GM23248 (cell line): ENCODE measurements around the gene MYRFL. TPM values are rescaled to one million over a fixed set of nuclear protein-coding genes. Genes with fewer than 3 reads are reported as not detected.
A peak's percentile ranks its signal among the peaks of the same experiment; 100 is the strongest.
"Not testable (repeated sequence)": the region's sequence is repeated elsewhere in the genome, so short reads cannot be mapped to it uniquely, and the experiment has no call there.

Experiments used
- DNase-seq: peaks from one replicate; pipeline ENCODE4 v3.0.0-alpha.2; 2015
- H2AFZ ChIP-seq: fragments of 200-600 bp; sonication (generic); 2 replicates; pipeline ENCODE4 v1.6.1; 2016; ENCODE audit warnings: antibody characterized with exemption
- H3F3A ChIP-seq: fragments of 200-600 bp; sonication (generic); 2 replicates; pipeline ENCODE4 v1.6.1; 2016; ENCODE audit warnings: mild to moderate bottlenecking, antibody characterized with exemption, mixed run types; ENCODE audit not compliant: insufficient read depth
- H3K27ac ChIP-seq: fragments of 200-600 bp; sonication (generic); 2 replicates; pipeline ENCODE4 v1.5.1; 2016; ENCODE audit warnings: mild to moderate bottlenecking
- H3K27me3 ChIP-seq: fragments of 200-600 bp; sonication (generic); replicated peaks from 2 replicates; pipeline ENCODE4 v1.6.1; 2016; ENCODE audit warnings: mild to moderate bottlenecking; ENCODE audit not compliant: insufficient read depth
- H3K36me3 ChIP-seq: fragments of 200-600 bp; sonication (generic); 2 replicates; pipeline ENCODE4 v1.6.1; 2016; ENCODE audit warnings: low read depth, mild to moderate bottlenecking
- H3K4me1 ChIP-seq: fragments of 200-600 bp; sonication (generic); 2 replicates; pipeline ENCODE4 v1.6.1; 2016; ENCODE audit warnings: mild to moderate bottlenecking; ENCODE audit not compliant: insufficient read depth
- H3K4me2 ChIP-seq: fragments of 200-600 bp; sonication (generic); one replicate; pipeline ENCODE4 v1.6.1; 2016; ENCODE audit warnings: mild to moderate bottlenecking; ENCODE audit not compliant: unreplicated experiment
- H3K4me3 ChIP-seq: fragments of 200-600 bp; sonication (generic); 2 replicates; pipeline ENCODE4 v1.5.1; 2016; ENCODE audit warnings: mild to moderate bottlenecking
- H3K79me2 ChIP-seq: fragments of 200-600 bp; sonication (generic); 2 replicates; pipeline ENCODE4 v1.6.1; 2016; ENCODE audit warnings: mild to moderate bottlenecking; ENCODE audit not compliant: insufficient read depth
- H3K9ac ChIP-seq: fragments of 200-600 bp; sonication (generic); 2 replicates; pipeline ENCODE4 v1.6.1; 2016; ENCODE audit warnings: mild to moderate bottlenecking
- H3K9me2 ChIP-seq: fragments of 200-600 bp; sonication (generic); 2 replicates; pipeline ENCODE4 v1.6.1; 2016; ENCODE audit warnings: mixed run types, mild to moderate bottlenecking, moderate library complexity; ENCODE audit not compliant: insufficient read depth
- H3K9me3 ChIP-seq: fragments of 200-600 bp; sonication (generic); one replicate; pipeline ENCODE4 v1.6.1; 2017; ENCODE audit warnings: low read depth
- H4K20me1 ChIP-seq: fragments of 200-600 bp; sonication (generic); 2 replicates; pipeline ENCODE4 v1.6.0; 2016; ENCODE audit not compliant: insufficient read depth
- EZH2 ChIP-seq: fragments of 200-600 bp; sonication (generic); IDR thresholded peaks from 2 replicates; pipeline ENCODE4 v1.6.1; 2018; ENCODE audit warnings: antibody characterized with exemption, mild to moderate bottlenecking; ENCODE audit not compliant: insufficient read depth, poor library complexity, severe bottlenecking
- EZH2phosphoT487 ChIP-seq: fragments of 200-600 bp; sonication (generic); IDR thresholded peaks from 2 replicates; pipeline ENCODE4 v1.6.1; 2018; ENCODE audit warnings: antibody characterized with exemption, moderate library complexity, mild to moderate bottlenecking, low read depth; ENCODE audit not compliant: insufficient read depth
- whole genome bisulfite sequencing, 2 experiments: methylation state at CpG; one replicate each; pipeline ENCODE4 v1.1.6; 2015 to 2017; ENCODE audit warnings: low lambda C conversion rate in 2 of 2, low coverage in 1 of 2; ENCODE audit errors: missing lambda C conversion rate in 2 of 2; 5-methylcytosine and 5-hydroxymethylcytosine counted together
- in situ Hi-C: fragments of 300-500 bp; cut with MboI; formaldehyde crosslinking; loops from 2 replicates; pipeline ENCODE4 v1.15.0; 2020
- polyA plus RNA-seq: library from polyadenylated mRNA; unstranded; fragments of >200 nt; fragmentation: Nextera tagmentation; extraction: Ambion mirVana; gene quantifications from 2 replicates; pipeline ENCODE4 v1.2.1, GENCODE V29; 2016
- total RNA-seq: library from RNA; depleted of rRNA; stranded (reverse); fragments of >200 nt; shearing (Covaris generic); gene quantifications from 2 replicates; pipeline ENCODE4 v1.2.3, GENCODE V29; 2014

Gene MYRFL
- total and polyA plus RNA-seq, 2 experiments from 2014 or later = not detected

DNA sequence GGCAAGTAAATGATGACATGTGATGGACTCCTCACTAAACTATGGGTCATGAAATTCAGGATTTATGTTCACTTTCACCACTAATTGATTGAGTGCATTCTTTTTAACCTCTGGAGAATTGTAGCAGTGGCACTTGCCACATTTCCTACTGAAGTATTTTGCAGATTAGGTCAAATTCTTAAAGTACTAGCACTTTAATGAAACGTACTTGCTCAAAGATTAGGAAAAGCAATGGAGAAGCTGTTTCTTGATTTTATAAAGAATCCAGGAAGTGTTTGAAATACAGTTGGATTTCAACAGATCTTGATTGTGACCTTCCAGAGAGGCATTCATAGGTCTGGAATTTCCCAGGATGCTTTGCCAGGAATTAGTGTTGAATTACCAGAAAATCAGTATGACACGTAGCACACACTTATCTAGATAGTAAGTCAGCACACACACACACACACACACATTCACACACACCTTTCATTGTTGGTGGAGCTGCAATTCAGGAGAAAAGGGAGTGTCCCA, 162.6 kb downstream of the MYRFL start:
- Histone ChIP-seq H3K9ac (peak overlapping the region; percentile 64), H3K27me3 (no peaks in the 10 kb centered on the region), H3K36me3 (no peaks in the 10 kb centered on the region), H3K4me3 (peak overlapping the region; percentile 34), H2AFZ (peak overlapping the region; percentile 80), H4K20me1 (no peaks in the 10 kb centered on the region), H3K9me2 (no peaks in the 10 kb centered on the region), H3K27ac (peak overlapping the region; percentile 88), H3K79me2 (no peaks in the 10 kb centered on the region), H3K9me3 (no peaks in the 10 kb centered on the region), H3F3A (peaks cover 26% of the 10 kb centered on the region), H3K4me2 (peak overlapping the region; percentile 61), H3K4me1 (peaks cover 25% of the 10 kb centered on the region)
- in situ Hi-C loops = no loop called here
- TF ChIP-seq EZH2phosphoT487 = 0 out of 2 replicates have a peak, but pooled peaks have one; percentile 59
- no peak for TF ChIP-seq EZH2
- WGBS, 2 experiments = 0 to 3% methylated on average over 2 of the region's 2 CpGs
- peak; percentile 92 for DNase-seq

DNA sequence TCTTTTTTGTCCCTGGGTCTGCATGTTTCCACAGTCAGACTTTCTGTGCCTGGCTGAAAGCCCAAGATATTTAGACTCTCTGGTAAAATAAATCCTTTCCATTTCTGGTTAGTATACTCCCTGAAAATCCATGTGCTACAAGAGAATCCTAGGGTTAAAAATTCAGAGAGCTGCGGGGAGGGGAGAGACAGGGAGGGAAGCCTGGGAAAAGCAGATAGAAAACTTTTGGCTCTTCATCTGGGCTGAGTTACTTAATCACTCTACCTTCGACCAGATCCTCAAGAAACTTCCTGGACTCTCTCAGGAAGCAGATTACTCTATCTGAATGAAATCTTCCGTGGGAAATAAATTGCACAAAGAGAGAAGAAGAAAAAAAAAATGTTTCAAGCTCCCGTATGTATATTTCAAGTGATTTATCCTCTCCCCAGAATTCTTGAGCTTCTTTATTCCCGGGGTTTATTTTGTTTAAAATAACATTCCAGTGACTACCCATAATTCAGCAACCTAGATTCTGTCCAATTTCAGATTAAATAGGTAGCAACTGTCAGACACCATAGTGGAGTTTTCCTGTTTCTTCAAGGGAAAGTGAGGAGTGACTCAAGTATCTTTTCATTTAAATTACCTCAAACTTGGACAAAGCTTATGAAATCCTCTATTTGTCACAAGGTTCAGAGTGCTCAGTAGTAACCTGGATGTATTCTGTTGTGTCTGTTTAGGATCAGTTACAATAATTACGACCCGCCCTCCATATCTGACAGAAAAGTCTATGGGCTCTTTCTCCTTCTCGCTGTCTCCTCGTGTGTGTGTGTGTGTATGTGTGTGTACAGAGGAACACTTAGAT, 163.7 kb downstream of the MYRFL start:
- Histone ChIP-seq H3K9me3 (no peaks in the 10 kb centered on the region), H3K4me3 (peak overlapping the region; percentile 34), H3K27ac (peak overlapping the region; percentile 88), H3K9ac (peak overlapping the region; percentile 64), H3K4me1 (peaks cover 25% of the 10 kb centered on the region), H3K27me3 (no peaks in the 10 kb centered on the region), H3F3A (peaks cover 26% of the 10 kb centered on the region), H3K36me3 (no peaks in the 10 kb centered on the region), H3K4me2 (peak overlapping the region; percentile 61), H3K79me2 (no peaks in the 10 kb centered on the region), H4K20me1 (no peaks in the 10 kb centered on the region), H3K9me2 (no peaks in the 10 kb centered on the region), H2AFZ (peak overlapping the region; percentile 80)
- DNase-seq = peak; percentile 66
- in situ Hi-C loops = no loop called here
- TF ChIP-seq EZH2phosphoT487 (no peak), EZH2 (no peak)
- WGBS, 2 experiments = 43 to 48% methylated on average over 8 to 9 of the region's 9 CpGs

DNA sequence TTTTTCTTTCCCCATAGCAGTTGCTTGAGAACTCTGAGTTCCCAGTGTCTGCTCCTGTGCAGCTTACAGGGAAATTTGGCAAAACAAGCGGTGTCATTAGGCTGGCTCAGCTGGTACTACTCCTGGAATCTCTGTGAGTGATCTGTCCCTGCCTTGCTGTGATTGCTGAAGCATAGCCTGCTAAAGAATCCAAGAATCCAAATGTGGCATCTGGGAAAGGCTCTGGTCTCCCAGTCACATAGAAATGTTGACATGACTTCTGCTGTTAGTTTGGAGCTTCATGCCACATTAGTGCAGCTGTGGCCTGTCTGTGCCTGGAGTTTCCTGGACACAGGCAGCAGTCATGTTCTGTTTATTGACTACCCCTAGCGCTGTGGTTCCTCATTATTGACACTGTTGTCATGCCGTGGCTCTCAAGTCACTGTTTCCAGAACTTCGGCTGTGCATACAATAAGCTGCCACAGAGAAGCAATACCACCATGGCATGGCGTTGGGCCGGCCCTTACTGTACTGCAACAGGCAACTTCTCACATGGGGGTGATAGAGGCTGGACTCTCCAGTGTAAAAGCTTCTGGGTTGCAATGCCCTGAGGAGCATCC, 166.8 kb downstream of the MYRFL start:
- no peaks in the 10 kb centered on the region for H3K79me2 ChIP-seq
- H3K9me2 ChIP-seq = no peaks in the 10 kb centered on the region
- H2AFZ ChIP-seq = no peak overlapping the region
- H3K27me3 ChIP-seq = no peaks in the 10 kb centered on the region
- H3K9me3 ChIP-seq = no peaks in the 10 kb centered on the region
- H3K9ac ChIP-seq = no peak overlapping the region
- H3K4me2 ChIP-seq = no peak overlapping the region
- no peak for TF ChIP-seq EZH2phosphoT487
- no peak for TF ChIP-seq EZH2
- H3K36me3 ChIP-seq = no peaks in the 10 kb centered on the region
- H3K4me1 ChIP-seq = peaks cover 25% of the 10 kb centered on the region
- H3F3A ChIP-seq = peaks cover 26% of the 10 kb centered on the region
- WGBS, 2 experiments = 42 to 45% methylated on average over 6 of the region's 6 CpGs
- no peak for DNase-seq
- H4K20me1 ChIP-seq = no peaks in the 10 kb centered on the region
- in situ Hi-C loops = no loop called here
- H3K4me3 ChIP-seq = no peak overlapping the region
- H3K27ac ChIP-seq = no peak overlapping the region

DNA sequence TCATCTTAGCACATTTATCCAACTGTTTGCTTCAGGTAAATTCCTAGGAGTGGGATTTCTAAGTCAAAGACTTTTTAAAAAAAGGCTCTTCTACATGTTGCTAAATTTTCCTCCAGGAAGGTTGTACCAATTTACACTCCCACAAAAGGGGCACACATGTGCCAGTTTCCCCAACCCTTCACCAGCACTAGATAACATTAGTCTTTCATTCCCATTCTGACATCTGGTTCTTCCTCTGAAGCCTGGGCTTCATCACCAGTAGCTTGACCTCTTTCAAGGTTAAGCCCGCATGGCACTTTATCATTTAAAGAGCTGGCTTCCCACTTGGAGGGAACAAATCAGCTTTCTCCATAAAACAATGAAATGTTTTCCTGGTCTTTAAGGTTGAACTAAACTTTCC, 168.4 kb downstream of the MYRFL start:
- H3K9ac ChIP-seq = no peak overlapping the region
- no peaks in the 10 kb centered on the region for H3K79me2 ChIP-seq
- in situ Hi-C loops = no loop called here
- WGBS, 2 experiments = 96 to 97% methylated on average over 1 of the region's 1 CpG
- no peaks in the 10 kb centered on the region for H3K27me3 ChIP-seq
- H3K4me1 ChIP-seq = peaks cover 10% of the 10 kb centered on the region
- H3K9me3 ChIP-seq = no peaks in the 10 kb centered on the region
- no peaks in the 10 kb centered on the region for H4K20me1 ChIP-seq
- H3K9me2 ChIP-seq = no peaks in the 10 kb centered on the region
- TF ChIP-seq EZH2phosphoT487 (no peak), EZH2 (no peak)
- no peak for DNase-seq
- H3F3A ChIP-seq = peaks cover 11% of the 10 kb centered on the region
- H3K36me3 ChIP-seq = no peaks in the 10 kb centered on the region
- H3K4me3 ChIP-seq = no peak overlapping the region
- no peak overlapping the region for H2AFZ ChIP-seq
- H3K27ac ChIP-seq = no peak overlapping the region
- no peak overlapping the region for H3K4me2 ChIP-seq

- H3K9me3 ChIP-seq, H4K20me1 ChIP-seq, H3K27me3 ChIP-seq, H3K9me2 ChIP-seq, H3K79me2 ChIP-seq, H3K4me2 ChIP-seq, H3K9ac ChIP-seq, H3K27ac ChIP-seq, H2AFZ ChIP-seq, H3K4me3 ChIP-seq, H3K4me1 ChIP-seq, H3F3A ChIP-seq, DNase-seq, in situ Hi-C loops, H3K36me3 ChIP-seq: not testable (repeated sequence)
- WGBS, 2 experiments = 50 to 51% methylated on average over 7 of the region's 7 CpGs
Measured at GRCh38 chr12:69994086-69994485, 169.1 kb downstream of the MYRFL start.
